ENCODE data around the gene NRN1. TPM values are rescaled to one million over a fixed set of nuclear protein-coding genes. Genes with fewer than 3 reads are reported as not detected.

The NRN1 gene
- total RNA-seq, 4 donors from 2014 or later = 3.9 to 19.5 (median 12.0) TPM

- intact Hi-C loops (cut with DNase I; ENCODE audit: low total_unique reads) = no loop called here
- H3K4me3 ChIP-seq (ENCODE audit: low read depth, poor library complexity, severe bottlenecking) = peak overlapping the region; percentile 21
- WGBS, 2 donors = 1 to 2% methylated on average over 18 of the region's 18 CpGs
- TF ChIP-seq CTCF (IDR thresholded peaks at IDR 0.05) = no peak
- no peak for TF ChIP-seq POLR2A (IDR thresholded peaks at IDR 0.05)
- DNase-seq (ENCODE audit: low spot score in 2 of 2) = no peak
Measured at GRCh38 chr6:6008089-6008647, 1.4 kb upstream of the NRN1 start.

GRCh38 chr6:6007366-6008088 is 802 bp upstream of the NRN1 start:
- WGBS, 2 donors = 1 to 2% methylated on average over 37 to 57 of the region's 57 CpGs
- peak overlapping the region; percentile 21 for H3K4me3 ChIP-seq (ENCODE audit: low read depth, poor library complexity, severe bottlenecking)
- no peak for DNase-seq (ENCODE audit: low spot score in 2 of 2)
- intact Hi-C loops (cut with DNase I; ENCODE audit: low total_unique reads) = no loop called here
- TF ChIP-seq CTCF (IDR thresholded peaks at IDR 0.05) = no peak
- no peak for TF ChIP-seq POLR2A (IDR thresholded peaks at IDR 0.05)

GRCh38 chr6:6006006-6006427 is 708 bp downstream of the NRN1 start:
- WGBS, 2 donors = 7 to 8% methylated on average over 10 of the region's 10 CpGs
- peak overlapping the region; percentile 21 for H3K4me3 ChIP-seq (ENCODE audit: low read depth, poor library complexity, severe bottlenecking)
- TF ChIP-seq CTCF (IDR thresholded peaks at IDR 0.05) (no peak), POLR2A (IDR thresholded peaks at IDR 0.05) (no peak)
- DNase-seq (ENCODE audit: low spot score in 2 of 2) = no peak
- intact Hi-C loops (cut with DNase I; ENCODE audit: low total_unique reads) = no loop called here

- H3K4me3 ChIP-seq (ENCODE audit: low read depth, poor library complexity, severe bottlenecking) = no peak overlapping the region
- no peak for TF ChIP-seq CTCF (IDR thresholded peaks at IDR 0.05)
- TF ChIP-seq POLR2A (IDR thresholded peaks at IDR 0.05) = no peak
- intact Hi-C loops (cut with DNase I; ENCODE audit: low total_unique reads) = no loop called here
Measured at GRCh38 chr6:6005051-6006005, 1.4 kb downstream of the NRN1 start.

GRCh38 chr6:6004390-6004995 is 2.2 kb downstream of the NRN1 start:
- no peak overlapping the region for H3K4me3 ChIP-seq (ENCODE audit: low read depth, poor library complexity, severe bottlenecking)
- intact Hi-C loops (cut with DNase I; ENCODE audit: low total_unique reads) = no loop called here
- no peak for TF ChIP-seq CTCF (IDR thresholded peaks at IDR 0.05)
- TF ChIP-seq POLR2A (IDR thresholded peaks at IDR 0.05) = no peak
- 7 to 10% methylated on average over 37 of the region's 37 CpGs for WGBS, 2 donors
- no peak for DNase-seq (ENCODE audit: low spot score in 2 of 2)

More at GRCh38 chr6:6005051-6006005, 1.4 kb downstream of the NRN1 start:
- WGBS, 2 donors = 8% methylated on average over 13 of the region's 13 CpGs
- no peak for DNase-seq (ENCODE audit: low spot score in 2 of 2)

All from lower leg skin (tissue), 4 donors.